Measurements from ENCODE around the gene ECI1.

DNA sequence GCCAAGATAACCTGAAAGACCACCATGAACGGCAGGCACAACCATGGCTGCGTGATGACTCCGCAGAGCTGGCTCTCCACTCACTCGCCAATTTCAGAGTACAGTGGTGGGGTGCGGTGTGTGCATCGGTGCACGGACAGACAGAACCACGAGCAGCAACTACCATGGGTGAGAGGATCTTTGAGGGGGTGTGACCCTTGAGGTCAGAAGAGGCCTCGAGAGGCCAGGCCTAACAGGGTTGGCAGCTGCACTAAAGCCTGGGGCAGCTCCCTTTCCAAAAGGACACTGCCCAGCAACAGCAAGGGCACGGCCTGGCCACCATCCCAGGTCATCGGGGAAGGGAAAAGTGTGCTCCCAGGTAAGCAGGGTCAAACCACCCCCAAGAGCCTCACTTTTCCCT is 1.9 kb upstream of the ECI1 start:
- TF ChIP-seq, protein P1, sequence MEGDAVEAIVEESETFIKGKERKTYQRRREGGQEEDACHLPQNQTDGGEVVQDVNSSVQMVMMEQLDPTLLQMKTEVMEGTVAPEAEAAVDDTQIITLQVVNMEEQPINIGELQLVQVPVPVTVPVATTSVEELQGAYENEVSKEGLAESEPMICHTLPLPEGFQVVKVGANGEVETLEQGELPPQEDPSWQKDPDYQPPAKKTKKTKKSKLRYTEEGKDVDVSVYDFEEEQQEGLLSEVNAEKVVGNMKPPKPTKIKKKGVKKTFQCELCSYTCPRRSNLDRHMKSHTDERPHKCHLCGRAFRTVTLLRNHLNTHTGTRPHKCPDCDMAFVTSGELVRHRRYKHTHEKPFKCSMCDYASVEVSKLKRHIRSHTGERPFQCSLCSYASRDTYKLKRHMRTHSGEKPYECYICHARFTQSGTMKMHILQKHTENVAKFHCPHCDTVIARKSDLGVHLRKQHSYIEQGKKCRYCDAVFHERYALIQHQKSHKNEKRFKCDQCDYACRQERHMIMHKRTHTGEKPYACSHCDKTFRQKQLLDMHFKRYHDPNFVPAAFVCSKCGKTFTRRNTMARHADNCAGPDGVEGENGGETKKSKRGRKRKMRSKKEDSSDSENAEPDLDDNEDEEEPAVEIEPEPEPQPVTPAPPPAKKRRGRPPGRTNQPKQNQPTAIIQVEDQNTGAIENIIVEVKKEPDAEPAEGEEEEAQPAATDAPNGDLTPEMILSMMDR (conservative IDR thresholded peaks at IDR 0.05; ENCODE audit: low read length), result no peak
- TF ChIP-seq EZH2phosphoT487 (IDR thresholded peaks at IDR 0.05; ENCODE audit: borderline replicate concordance), result no peak
